Endothelial cell of umbilical vein (primary cell): ENCODE measurements around the gene PPM1M.

ENCODE experiments used
- CTCF ChIP-seq, 2 donors: IDR thresholded peaks; 1 replicate in 1 of 2; 2 replicates in 1 of 2; pipeline ENCODE4 v1.5.1; 2011; ENCODE audit warnings: low read length in 2 of 2, mild to moderate bottlenecking in 2 of 2, moderate library complexity in 2 of 2, control low read depth in 1 of 2, inconsistent platforms in 1 of 2, low read depth in 1 of 2; ENCODE audit not compliant: insufficient read depth in 1 of 2; ENCODE audit errors: extremely low read depth in 1 of 2
- EZH2 ChIP-seq: IDR thresholded peaks from 2 replicates; pipeline ENCODE4 v1.6.1; 2012; ENCODE audit warnings: borderline replicate concordance, low read depth, mild to moderate bottlenecking, moderate library complexity, low read length, inconsistent platforms; ENCODE audit not compliant: severe bottlenecking
- GATA2 ChIP-seq: IDR thresholded peaks from 2 replicates; pipeline ENCODE4 v1.7.0; 2011; ENCODE audit warnings: low read depth, mild to moderate bottlenecking, moderate library complexity, mixed read lengths, low read length; ENCODE audit not compliant: insufficient read length, insufficient read depth
- POLR2AphosphoS5 ChIP-seq: IDR thresholded peaks from 2 replicates; pipeline ENCODE4 v1.6.1; 2012; ENCODE audit warnings: low read depth, mild to moderate bottlenecking, control low read depth, low read length, moderate library complexity; ENCODE audit not compliant: insufficient read depth

GRCh38 chr3:52227766-52228165 lies 17.8 kb upstream of the PPM1M start:
- TF ChIP-seq CTCF (IDR thresholded peaks at IDR 0.05; ENCODE audit: extremely low read depth in 1 of 2, insufficient read depth in 1 of 2, low read depth in 1 of 2, low read length in 2 of 2) (no peak), POLR2AphosphoS5 (no peak), GATA2 (no peak), EZH2 (no peak)
